Activated CD8-positive, alpha-beta memory T cell treated with anti-CD3 and anti-CD28 coated beads, Interleukin-2, amount 50 U/mL, for 24 hours (primary cell): ENCODE data around the gene PITPNC1.
"Not testable (repeated sequence)": the region's sequence is repeated elsewhere in the genome, so short reads cannot be mapped to it uniquely, and the experiment has no call there.

Source experiments
- DNase-seq: peaks from one replicate; pipeline ENCODE4 v3.0.0-alpha.2; 2020; ENCODE audit errors: extremely low read depth

Gene PITPNC1

DNA sequence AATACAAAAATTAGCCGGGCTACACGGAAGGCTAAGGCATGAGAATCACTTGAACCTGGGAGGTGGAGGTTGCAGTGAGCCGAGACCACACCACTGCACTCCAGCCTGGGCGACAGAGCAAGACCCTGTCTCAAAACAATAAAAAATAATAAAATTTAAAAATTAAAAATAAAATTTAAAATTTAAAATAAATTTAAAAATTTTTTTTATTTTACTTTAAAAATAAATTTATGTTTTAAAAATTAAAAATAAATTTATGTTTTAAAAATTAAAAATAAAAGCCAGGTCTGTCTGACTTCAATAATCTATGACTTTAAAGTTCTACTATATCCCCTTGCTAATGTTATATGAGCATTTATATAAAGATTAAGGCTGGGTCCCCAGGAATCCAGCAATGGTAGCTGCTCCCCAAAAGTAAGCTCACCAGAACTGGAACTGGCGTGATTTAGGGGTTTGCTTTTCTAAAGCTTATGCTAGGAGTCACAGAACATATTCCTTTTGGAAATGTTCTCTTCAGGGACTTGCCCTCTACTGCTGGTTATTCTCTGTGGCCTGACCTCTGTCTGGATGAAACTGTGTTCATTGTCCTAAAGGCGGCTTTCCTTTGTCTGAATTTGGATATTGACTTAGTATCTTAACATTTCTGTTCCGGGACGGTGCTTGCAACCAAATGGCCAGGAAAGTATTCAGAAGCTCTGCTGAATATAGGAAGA, 200.5 kb downstream of the PITPNC1 start:
- no peak for DNase-seq

DNA sequence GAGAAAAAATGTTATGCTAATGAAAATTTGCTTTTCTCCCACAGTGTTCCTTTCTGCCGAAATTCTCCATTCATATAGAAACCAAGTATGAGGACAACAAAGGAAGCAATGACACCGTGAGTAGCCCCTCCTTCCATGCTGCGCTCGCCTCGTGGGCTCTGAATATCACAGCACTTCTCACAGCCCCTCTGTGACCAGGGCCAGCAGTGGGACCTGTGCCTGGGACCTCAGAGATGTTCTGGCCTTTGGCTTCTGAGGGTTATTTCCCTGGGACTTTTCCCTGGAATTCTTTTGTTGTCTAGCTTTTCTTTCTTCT, 201.0 kb downstream of the PITPNC1 start:
- no peak for DNase-seq

DNA sequence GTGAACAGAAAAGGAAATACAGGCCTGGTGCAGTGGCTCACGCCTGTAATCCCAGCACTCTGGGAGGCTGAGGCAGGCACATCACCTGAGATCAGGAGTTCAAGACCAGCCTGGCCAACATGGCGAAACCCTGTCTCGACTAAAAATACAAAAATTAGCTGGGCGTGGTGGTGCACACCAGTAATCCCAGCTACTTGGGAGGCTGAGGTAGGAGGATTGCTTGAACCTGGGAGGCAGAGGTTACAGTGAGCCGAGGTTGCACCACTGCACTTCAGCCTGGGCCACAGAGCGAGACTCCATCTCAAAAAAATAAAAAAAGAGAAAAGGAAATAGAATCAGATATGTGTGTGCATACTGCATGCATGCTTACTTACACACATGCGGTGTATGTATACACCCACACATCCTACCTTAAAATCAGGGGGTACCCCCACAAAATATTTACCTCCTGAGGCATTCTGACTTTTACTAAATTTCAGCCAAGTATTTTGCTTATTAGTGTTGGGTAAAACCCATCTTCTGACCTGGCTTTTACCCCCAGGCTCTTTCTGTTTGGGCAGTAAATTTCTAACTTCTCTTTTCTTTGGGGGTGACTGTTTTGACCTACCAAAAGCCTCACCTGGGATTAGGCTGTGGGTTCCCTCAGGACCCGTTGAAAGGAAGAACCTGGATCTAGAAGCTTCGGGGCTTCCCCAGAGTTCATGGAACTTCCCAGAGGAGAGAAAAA, 201.8 kb downstream of the PITPNC1 start:
- not testable (repeated sequence) for DNase-seq

DNA sequence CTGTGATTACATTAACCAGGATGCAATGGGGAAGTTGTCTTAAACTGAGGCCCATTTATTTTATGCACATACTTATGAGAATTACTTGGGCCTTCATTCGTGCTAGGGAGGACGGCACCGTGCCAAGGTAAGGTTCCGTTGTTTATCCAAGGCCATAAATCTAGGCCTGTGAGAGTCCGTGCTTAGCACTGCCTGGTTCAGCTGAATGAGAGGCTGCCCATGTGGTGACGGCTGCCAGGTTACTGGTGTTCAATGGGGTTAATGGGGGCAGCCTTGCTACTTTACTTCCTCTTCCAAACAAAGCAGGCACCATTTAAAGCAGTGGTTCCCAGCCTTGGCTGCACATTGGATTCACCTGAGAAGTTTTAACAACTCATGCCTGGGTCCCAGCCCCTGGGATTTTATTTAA, 205.6 kb downstream of the PITPNC1 start:
- no peak for DNase-seq

DNA sequence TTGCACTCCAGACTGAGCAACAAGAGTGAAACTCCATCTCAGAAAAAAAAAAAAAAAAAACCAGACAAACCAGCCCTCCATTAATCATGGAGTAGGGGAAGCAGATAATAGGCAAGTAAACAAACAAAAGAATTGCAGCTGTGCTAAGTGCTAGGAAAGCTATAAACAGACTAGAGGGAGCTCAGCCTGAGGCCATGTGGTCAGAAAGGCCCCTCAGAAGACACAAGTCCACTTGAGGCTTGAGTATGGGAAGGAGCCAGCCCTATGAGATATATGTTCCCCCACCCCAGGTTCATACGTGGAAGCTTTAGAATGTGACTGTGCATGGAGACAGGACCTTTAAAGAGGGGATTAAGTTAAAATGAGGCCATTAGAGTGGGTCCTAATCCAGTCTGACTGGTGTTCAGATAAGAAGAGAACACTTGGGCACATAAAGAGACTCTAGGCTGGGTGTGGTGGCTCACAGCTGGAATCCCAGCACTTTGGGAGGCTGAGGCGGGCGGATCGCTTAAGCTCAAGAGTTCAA, 208.1 kb downstream of the PITPNC1 start:
- no peak for DNase-seq

DNA sequence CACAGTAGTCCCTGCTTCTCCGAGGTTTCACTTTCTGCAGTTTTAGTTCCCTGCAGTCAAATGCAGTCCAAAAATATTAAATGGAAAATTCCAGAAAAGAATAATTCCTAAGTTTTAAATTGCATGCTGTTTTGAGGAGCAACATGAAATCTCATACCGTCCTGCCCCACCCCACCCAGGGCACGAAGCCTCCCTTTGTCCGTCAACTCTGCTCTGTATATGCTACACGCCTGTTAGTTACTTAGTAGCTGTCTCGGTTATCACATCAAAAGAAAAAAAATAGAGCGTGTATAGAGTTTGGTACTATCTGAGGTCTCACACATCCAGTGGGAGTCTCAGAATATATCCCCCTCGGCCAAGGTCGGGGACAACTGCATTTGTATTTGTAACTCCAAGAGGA, 211.2 kb downstream of the PITPNC1 start:
- no peak for DNase-seq

DNA sequence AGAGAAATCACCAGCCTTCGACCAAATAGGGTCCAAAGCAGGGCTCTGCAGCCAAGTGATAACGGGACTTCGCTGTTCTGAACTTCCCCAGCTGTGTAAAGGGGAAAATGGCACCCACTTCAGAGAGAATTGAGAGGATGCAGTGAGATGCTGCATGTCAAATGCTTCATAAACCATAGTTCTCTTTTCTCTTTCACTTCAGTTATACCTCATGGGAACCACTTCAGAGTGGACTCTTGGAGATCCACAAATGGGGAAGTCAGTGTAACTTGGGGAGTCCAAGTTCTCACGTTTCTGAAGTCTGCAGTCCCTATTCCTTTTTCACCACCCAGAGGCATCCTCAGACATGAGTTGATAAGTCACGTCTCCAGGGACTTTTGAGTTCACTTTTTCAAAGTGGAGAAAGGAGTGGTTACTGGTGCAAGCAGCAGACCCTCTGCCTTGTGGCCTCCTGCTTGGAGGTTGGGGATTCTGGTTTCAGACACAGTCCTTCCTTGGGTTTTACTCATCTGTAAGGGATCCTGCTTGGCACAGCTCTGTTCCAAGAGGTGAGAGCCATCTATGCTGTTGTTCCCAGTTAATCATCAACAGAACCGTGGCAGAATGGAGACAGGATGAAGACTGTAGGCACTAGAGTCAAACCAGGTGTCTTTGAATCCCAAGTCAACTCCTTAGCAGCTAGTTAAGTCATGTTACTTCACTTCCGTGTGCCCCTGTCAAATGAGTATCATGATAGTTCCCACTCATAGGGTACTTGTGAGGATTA, 217.2 kb downstream of the PITPNC1 start:
- no peak for DNase-seq

DNA sequence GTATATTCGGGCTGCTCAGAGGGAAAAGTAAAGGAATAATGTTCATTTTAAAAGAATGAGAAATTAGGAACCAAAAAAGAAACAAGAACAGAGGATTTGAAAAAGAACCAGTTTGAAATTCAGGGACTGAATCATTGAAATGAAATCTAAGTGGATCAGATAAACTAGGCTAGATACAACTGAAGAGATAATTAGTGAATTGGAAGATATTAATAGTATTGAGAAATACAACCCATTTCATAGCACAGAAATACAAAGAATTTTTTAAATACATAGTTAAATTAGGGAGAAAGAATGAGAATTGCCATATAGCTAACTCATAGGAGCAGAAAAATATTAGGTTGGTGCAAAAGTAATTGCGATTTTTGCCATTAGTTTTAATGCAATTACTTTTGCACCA, 223.3 kb downstream of the PITPNC1 start:
- no peak for DNase-seq

DNA sequence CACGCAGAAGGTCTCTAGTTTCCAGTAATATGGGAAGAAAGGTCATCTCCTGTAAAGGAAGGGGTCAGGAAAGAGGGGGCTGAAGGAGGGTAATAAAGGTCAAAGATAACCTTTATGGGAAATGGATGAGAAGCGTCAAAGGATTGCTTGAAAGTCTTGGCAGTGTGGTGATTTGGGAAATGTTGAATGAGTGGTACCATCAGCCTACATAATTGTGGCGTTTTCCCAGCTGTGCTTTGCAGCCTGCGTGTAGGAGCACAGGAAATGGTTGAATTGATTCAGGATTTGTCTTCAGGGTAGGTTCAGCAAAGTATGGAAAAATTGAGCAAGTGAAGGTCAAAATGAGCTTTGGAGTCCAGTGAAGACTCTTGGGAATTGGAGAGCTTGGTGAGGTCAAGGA, 224.8 kb downstream of the PITPNC1 start:
- no peak for DNase-seq

DNA sequence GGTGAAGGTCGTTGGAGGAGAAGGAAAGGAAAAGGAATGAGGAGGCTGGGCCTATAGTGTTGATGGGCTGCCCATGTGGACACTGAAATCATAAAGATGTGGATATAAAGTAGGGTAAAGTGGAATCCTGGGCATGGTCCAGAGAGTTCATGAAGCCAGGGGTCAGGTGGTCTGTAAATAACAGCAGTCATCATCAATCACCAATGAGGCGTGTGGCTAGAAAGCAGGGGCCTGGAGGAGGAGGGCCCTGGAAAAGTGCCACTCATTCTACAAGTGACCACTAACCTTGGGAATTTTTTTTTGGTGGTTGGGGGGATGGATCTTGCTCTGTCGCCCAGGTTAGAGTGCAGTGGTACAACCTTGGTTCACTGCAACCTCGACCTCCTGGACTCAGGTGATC, 225.4 kb downstream of the PITPNC1 start:
- no peak for DNase-seq

DNA sequence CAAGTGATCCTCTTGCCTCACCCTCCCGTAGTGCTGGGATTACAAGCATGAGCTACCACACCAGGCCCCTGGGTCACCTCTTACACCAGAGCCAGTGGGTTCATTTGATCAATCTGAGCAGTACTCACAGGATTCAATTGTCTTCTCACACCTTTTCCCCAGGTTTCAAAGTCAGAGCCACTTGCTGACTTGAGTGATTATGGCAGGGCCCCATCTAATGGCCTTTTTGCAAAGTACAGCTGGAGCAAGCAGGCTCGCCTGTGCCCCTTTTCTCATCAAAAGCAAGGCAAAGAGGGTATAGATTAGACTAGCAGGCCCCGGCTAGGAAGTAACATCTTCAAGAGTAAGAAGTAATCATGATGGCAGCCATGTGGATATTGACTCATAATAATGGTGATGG, 225.9 kb downstream of the PITPNC1 start:
- DNase-seq = no peak

DNA sequence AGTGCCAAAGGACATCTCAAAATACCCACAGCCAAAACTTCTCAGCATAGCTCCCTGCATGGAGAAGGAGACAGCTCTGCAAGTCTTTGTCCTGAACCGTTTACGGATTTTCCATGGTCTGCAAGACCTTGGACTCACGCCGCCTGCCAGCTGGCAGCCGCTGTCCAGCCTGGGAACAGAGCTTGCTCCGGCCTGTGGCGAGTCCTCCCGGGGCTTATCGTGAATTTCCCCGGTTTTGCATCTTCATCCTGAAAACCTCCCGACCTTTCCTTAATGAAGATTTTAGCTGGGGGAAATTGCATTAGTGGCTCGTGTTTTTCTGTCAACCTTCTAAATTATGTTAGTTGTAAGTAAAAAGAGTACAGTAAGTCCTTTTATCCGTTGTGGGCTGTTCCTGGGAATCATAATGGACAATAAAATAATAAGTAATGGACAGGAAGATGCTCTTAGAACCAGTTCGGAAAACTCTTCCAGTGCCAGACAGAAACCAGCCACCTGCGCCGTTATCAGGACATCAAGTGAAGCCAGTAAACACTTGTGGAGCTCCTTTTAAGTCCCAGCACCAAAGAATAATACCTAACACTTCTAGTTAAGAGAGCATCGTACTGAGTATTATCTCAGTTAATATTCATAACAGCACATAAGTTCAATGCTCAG, 228.3 kb downstream of the PITPNC1 start:
- DNase-seq = no peak

DNA sequence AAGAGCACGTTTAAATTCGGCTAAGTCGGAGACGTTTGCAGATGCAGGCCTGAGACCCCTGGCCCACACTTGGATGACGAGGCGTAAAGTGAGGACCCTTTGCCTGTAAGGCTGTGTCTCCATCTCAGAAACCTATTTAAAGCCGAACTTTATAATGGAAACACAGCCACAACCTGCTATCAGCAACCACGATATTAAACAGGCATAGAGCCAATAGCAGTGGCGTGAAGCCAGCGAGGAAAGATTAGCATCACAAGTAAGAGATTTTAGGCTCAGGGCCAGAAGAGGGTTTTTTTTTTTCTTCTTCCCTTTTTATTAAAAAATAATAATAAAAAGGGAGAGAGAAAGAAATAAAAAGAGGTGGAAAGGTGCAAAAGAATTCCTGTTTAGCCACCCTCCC, 229.4 kb downstream of the PITPNC1 start:
- no peak for DNase-seq

DNA sequence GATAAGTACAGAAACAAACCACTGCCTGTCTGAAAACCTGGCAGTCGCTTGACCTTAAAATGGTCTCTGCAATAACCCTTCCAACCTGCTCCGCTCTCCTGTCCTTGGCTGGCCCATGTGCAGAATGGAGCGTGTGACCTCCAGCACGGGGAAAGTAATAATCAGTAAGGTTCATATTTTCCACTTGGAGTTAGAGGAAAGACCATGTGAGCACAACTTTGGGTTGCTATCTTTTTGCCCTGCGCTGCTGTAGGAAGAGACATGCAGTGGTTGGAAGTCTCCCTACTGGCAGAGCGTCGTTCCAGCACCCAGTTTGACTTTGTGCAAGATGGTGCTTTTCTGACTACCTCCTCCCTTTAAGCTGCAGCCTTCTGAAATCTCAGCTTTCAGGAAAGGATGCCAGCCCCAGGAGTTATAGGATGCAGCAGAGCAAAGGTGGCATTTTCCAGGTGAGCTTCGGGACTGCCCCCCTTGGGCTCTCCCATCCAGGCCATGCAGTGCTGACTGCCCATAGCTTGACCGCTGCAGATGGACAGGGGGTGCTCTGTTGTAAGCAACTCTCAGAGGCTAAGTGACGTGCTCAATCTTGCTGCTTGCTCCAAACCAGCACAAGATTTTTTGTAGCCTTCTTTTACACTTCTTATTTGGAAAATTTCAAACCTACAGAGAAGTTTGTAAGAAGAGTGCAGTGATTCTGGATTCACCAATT, 230.0 kb downstream of the PITPNC1 start:
- DNase-seq = no peak

DNA sequence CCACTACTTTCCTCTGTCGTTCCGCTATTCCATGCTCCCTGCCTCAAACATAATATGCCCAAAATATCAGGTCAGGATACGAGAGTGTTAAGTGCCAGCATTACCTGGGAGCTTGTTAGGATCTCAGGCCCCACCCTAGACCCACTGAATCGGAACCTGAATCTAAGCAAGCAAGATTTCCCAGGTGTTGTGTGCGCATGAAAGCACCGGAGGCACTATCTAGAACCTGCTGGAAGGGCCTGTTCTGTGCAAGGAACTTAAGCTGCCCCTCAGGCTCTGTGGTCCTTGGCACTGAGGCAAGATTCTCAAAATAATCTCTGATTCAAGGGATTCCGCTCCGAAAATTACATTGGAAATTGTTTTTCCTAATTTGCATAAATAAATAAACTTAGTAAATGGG, 233.0 kb downstream of the PITPNC1 start:
- DNase-seq = no peak

DNA sequence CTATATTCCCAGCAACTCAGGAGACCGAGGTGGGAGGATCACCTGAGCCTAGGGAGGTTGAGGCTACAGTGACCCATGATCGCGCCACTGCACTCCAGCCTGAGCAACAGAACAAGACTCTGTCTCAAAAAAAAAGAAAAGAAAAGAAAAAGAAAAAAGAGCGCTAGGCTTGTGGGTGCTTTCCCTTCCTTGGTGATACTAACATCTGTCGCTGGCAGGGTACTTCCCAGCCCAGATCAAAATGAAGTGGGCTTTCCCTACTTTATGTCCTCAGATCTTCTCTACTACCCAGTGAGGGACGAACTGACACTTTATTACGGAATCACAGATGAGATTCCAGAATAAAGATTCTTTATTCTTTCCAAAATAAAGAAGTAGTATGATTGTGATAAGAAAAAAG, 236.9 kb downstream of the PITPNC1 start:
- no peak for DNase-seq

DNA sequence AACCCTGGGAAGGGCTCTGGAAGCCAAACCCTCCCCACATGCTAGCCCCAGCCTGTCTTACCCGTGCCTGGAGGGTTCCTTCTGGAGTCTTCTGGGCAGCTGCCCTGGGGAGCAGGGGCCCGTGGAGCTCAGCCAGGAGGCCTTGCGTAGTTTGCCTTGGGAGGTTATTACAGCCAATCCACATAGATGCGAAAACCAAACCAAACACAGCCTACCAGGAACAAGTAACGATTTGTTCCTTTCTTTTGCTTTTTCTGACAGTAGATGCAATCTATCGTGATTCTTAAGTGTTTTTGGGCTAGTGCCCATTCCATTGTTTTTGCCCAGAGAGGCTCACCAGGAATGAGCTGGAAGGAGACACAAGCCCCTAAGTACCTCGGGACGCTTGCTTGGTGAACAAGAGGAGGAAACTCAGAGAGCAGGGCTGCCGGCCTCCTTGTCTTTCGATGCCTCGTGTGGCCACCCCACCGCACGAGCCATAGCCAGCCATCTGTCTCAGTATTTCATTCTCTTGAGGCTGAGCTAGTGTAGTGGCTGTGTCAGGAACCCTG, 238.0 kb downstream of the PITPNC1 start:
- DNase-seq = no peak

DNA sequence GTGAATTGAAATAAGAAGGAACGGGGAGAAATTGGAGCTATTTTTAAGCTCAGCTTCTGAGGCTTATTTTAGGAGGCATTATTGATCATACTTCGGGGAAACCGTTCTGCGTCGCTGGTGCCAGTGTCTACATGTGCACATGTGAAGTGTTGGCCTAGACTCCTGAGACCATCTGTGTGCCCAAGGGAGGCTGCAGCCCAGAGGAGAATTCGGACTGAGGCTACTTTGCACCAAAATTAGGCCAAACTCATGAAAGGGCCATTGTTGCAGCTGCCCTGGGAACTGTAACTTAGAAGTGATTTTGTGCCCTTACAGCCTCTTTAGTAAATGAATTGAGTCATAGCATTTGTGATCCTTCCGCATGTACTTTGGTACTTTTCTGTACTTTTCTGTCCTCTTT, 238.7 kb downstream of the PITPNC1 start:
- no peak for DNase-seq

DNA sequence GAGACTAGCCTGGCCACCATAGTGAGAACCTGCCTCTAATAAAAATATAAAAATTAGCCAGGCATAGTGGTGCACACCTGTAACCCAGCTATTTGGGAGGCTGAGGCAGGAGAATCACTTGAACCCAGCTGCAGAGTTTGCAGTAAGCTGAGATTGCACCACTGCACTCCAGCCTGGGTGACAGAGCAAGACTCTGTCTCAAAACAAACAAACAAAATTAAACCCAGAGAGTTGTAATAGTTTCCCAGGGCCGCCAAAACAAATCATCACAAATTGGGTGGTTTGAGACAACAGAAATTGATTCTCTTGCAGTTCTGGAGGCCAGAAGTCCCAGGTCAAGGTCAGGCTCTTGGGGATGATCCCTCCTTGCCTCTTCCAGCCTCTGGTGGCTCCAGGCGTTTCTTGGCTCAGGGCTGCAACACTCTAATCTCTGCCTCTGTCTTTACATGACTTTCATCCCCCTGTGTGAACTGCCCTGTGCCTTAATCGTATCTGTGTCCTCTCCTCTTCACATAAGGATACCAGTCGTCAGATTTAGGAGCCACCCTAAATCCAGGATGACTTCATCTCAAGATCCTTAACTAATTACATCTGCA, 240.3 kb downstream of the PITPNC1 start:
- DNase-seq = no peak

DNA sequence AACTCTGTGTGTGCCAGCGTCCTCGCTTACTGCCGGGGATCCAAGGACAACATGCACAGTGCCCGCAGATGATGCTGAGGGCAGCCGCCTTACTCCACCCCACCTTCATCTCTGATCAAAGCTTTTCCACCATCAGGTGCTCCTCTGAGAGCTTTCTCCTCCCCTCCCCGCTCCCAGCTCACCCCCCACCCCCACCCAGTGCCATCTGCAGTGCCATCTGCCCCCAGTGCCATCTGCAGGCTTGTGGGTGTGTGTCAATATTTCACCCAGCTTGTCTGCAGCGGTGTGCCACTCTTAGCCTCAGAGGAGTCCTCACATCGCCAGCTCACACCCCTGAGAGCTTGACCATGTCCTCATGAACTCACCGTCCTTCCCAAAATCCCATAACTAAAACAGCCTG, 242.5 kb downstream of the PITPNC1 start:
- DNase-seq = no peak

DNA sequence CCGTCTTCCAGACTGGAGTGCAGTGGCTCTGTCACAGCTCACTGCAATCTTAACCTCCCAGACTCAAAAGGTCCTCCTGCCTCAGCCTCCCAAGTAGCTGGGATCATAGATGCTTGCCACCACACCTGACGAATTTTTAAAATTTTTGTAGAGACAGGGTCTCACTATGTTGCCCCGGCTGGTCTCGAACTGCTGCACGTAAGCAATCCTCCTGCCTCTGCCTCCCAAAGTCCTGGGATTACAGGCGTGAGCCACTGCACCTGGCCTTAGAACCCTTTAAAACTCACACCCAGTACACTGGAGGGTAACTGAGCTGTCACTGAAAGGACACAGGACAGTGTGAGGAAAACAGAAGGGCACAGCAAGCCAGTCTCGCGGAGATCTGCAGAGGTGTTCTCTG, 243.0 kb downstream of the PITPNC1 start:
- no peak for DNase-seq
